ENCODE measurements around the gene EPHB1. TPM values are rescaled to one million over a fixed set of nuclear protein-coding genes. Genes with fewer than 3 reads are reported as not detected.
"Not testable (repeated sequence)": the region's sequence is repeated elsewhere in the genome, so short reads cannot be mapped to it uniquely, and the experiment has no call there.

Gene EPHB1
- total RNA-seq, 1 donor from 2014 or later: 16.3 TPM

DNA sequence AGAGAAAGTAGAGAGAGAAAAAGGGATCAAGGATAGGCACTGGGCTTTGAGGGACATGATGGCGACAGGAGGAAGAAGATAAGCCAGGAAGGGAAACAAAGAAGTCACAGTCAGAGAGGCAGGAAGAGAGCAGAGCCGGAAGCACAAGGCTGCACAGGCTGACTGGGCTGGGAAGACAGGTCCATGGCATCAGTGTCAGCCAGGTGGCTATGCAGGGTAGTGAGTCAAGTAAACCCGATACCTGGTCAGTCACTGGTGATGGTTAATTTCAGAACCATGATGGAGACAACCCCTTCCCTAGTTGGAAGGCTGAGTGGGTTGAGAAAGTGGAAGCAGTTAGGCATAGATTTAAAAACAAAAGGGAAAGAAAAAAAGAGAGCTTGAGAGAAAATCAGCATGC, 203.8 kb downstream of the EPHB1 start:
- H3K9me3 Mint-ChIP-seq (ENCODE audit: unreplicated experiment): peaks cover 3% of the 10 kb centered on the region
- H3K36me3 Mint-ChIP-seq (ENCODE audit: unreplicated experiment): no peaks in the 10 kb centered on the region
- TF ChIP-seq, protein P1, sequence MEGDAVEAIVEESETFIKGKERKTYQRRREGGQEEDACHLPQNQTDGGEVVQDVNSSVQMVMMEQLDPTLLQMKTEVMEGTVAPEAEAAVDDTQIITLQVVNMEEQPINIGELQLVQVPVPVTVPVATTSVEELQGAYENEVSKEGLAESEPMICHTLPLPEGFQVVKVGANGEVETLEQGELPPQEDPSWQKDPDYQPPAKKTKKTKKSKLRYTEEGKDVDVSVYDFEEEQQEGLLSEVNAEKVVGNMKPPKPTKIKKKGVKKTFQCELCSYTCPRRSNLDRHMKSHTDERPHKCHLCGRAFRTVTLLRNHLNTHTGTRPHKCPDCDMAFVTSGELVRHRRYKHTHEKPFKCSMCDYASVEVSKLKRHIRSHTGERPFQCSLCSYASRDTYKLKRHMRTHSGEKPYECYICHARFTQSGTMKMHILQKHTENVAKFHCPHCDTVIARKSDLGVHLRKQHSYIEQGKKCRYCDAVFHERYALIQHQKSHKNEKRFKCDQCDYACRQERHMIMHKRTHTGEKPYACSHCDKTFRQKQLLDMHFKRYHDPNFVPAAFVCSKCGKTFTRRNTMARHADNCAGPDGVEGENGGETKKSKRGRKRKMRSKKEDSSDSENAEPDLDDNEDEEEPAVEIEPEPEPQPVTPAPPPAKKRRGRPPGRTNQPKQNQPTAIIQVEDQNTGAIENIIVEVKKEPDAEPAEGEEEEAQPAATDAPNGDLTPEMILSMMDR (IDR thresholded peaks at IDR 0.05; ENCODE audit: partially characterized antibody, unreplicated experiment): no peak
- no peak overlapping the region for H3K27ac Mint-ChIP-seq (ENCODE audit: unreplicated experiment)
- DNase-seq: no peak
- H3K27me3 Mint-ChIP-seq (ENCODE audit: unreplicated experiment): no peaks in the 10 kb centered on the region
- H3K4me3 Mint-ChIP-seq (ENCODE audit: unreplicated experiment): no peak overlapping the region
- peaks cover 5% of the 10 kb centered on the region for H3K4me1 Mint-ChIP-seq (ENCODE audit: low read depth, unreplicated experiment)

DNA sequence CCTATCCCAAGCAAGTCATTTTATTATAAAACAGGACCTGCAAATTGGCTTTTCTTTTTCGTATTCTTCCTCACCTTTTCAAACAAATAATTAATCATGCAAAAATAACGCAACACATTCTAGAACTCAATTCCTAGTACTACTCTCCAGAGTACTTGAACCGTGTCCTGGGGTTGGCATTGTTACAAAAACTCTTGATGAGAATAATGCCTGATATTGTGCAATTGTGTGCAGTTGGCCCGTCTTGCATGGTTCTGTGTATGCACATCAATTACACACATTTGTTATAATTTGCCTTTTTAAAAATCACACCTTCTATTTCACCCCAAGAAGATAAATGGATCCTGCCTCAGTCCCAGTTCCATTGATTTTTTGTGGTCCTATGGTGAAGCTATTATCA, 205.4 kb downstream of the EPHB1 start:
- DNase-seq: no peak
- H3K36me3 Mint-ChIP-seq (ENCODE audit: unreplicated experiment): no peaks in the 10 kb centered on the region
- H3K27me3 Mint-ChIP-seq (ENCODE audit: unreplicated experiment): no peaks in the 10 kb centered on the region
- peaks cover 3% of the 10 kb centered on the region for H3K9me3 Mint-ChIP-seq (ENCODE audit: unreplicated experiment)
- no peak overlapping the region for H3K27ac Mint-ChIP-seq (ENCODE audit: unreplicated experiment)
- H3K4me1 Mint-ChIP-seq (ENCODE audit: low read depth, unreplicated experiment): peaks cover 5% of the 10 kb centered on the region
- no peak overlapping the region for H3K4me3 Mint-ChIP-seq (ENCODE audit: unreplicated experiment)
- TF ChIP-seq, protein P1 (IDR thresholded peaks at IDR 0.05; ENCODE audit: partially characterized antibody, unreplicated experiment): no peak

DNA sequence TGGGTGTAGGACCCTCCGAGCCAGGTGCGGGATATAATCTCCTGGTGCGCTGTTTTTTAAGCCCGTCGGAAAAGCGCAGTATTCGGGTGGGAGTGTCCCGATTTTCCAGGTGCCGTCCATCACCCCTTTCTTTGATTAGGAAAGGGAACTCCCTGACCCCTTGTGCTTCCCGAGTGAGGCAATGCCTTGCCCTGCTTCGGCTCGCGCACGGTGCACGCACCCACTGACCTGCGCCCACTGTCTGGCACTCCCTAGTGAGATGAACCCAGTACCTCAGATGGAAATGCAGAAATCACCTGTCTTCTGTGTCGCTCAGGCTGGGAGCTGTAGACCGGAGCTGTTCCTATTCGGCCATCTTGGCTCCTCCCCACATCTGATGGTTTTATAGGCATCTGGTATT, 210.6 kb downstream of the EPHB1 start:
- H3K27ac Mint-ChIP-seq (ENCODE audit: unreplicated experiment); H3K4me3 Mint-ChIP-seq (ENCODE audit: unreplicated experiment); H3K27me3 Mint-ChIP-seq (ENCODE audit: unreplicated experiment); H3K4me1 Mint-ChIP-seq (ENCODE audit: low read depth, unreplicated experiment); DNase-seq; H3K36me3 Mint-ChIP-seq (ENCODE audit: unreplicated experiment); H3K9me3 Mint-ChIP-seq (ENCODE audit: unreplicated experiment): not testable (repeated sequence)

DNA sequence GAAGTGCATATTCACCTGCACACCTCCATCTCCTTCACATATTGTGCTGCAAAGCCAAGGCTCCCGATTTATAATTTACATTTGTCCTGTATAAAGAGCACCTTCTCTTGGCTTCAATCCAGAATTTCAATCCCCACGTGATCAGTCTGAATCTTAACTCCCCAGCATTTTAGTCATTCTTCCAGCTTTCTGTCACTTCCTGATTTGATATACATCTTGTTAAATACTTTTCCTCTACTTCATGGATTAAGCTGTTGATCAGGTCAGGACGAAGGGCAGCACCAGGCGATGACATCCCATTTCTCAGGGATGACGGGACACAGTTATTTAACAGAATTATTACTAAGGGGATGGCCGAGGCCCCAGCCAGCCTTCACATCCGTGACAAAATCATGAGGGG, 212.5 kb downstream of the EPHB1 start:
- TF ChIP-seq, protein P1 (IDR thresholded peaks at IDR 0.05; ENCODE audit: partially characterized antibody, unreplicated experiment): no peak
- Mint-ChIP-seq H3K27ac (ENCODE audit: unreplicated experiment) (no peak overlapping the region), H3K27me3 (ENCODE audit: unreplicated experiment) (peaks cover 2% of the 10 kb centered on the region), H3K36me3 (ENCODE audit: unreplicated experiment) (peaks cover 9% of the 10 kb centered on the region), H3K9me3 (ENCODE audit: unreplicated experiment) (peaks cover 2% of the 10 kb centered on the region), H3K4me3 (ENCODE audit: unreplicated experiment) (no peak overlapping the region), H3K4me1 (ENCODE audit: low read depth, unreplicated experiment) (no peaks in the 10 kb centered on the region)
- no peak for DNase-seq

DNA sequence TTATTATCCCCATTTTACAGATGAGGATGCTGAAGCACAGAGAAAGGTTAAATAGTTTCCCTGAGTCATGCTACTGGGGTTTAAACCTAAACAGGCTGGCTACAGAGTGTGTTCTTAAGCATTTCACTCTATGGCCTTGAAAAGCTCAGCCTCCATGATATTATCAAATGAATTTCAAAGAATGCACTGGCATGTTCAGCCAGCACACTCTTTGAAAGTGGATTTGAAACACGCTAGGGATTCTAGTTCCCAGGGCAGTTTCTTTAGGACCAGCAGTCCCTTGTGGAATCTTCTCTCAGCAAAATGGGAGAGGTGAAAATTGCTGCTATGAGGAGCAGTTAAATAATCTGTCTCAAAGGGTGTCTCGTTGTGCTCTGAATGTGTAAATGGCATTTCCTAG, 213.3 kb downstream of the EPHB1 start:
- Mint-ChIP-seq H3K36me3 (ENCODE audit: unreplicated experiment) (peaks cover 9% of the 10 kb centered on the region), H3K27ac (ENCODE audit: unreplicated experiment) (no peak overlapping the region), H3K27me3 (ENCODE audit: unreplicated experiment) (peaks cover 2% of the 10 kb centered on the region), H3K4me3 (ENCODE audit: unreplicated experiment) (no peak overlapping the region), H3K9me3 (ENCODE audit: unreplicated experiment) (peaks cover 2% of the 10 kb centered on the region), H3K4me1 (ENCODE audit: low read depth, unreplicated experiment) (no peaks in the 10 kb centered on the region)
- TF ChIP-seq, protein P1 (IDR thresholded peaks at IDR 0.05; ENCODE audit: partially characterized antibody, unreplicated experiment): no peak
- DNase-seq: no peak

DNA sequence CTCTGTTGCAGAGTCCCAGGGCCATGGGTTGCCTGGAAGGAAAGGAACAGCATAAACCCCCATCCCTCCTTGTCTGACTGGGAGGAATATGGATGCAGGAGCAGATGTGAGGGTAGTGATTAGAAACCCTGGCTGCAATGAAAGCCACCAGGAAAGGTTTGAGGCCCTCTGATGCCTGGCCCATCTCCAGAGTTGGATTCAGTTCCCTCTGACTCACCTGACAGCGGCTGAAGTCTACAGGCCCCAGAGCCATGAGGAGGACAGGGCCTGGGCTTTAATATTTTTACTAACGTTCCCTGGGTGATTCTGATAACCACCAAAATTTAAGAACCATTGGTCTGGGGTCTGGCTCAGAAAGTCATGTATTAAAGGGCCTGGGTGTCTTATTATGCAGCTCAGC, 214.0 kb downstream of the EPHB1 start:
- H3K4me3 Mint-ChIP-seq (ENCODE audit: unreplicated experiment): no peak overlapping the region
- peaks cover 9% of the 10 kb centered on the region for H3K36me3 Mint-ChIP-seq (ENCODE audit: unreplicated experiment)
- no peak for DNase-seq
- peaks cover 2% of the 10 kb centered on the region for H3K9me3 Mint-ChIP-seq (ENCODE audit: unreplicated experiment)
- TF ChIP-seq, protein P1 (IDR thresholded peaks at IDR 0.05; ENCODE audit: partially characterized antibody, unreplicated experiment): no peak
- H3K27me3 Mint-ChIP-seq (ENCODE audit: unreplicated experiment): peaks cover 2% of the 10 kb centered on the region
- H3K4me1 Mint-ChIP-seq (ENCODE audit: low read depth, unreplicated experiment): no peaks in the 10 kb centered on the region
- no peak overlapping the region for H3K27ac Mint-ChIP-seq (ENCODE audit: unreplicated experiment)

Measured in glutamatergic neuron (in vitro differentiated cells).